ENCODE measurements around the gene SPAG16. TPM values are rescaled to one million over a fixed set of nuclear protein-coding genes. Genes with fewer than 3 reads are reported as not detected.

Gene SPAG16
- total and polyA plus RNA-seq, 2 of the 13 experiments (the other 11 are each of a cell fraction or from before 2014, with no cell fraction given) = 9.6 to 26.5 TPM

DNA sequence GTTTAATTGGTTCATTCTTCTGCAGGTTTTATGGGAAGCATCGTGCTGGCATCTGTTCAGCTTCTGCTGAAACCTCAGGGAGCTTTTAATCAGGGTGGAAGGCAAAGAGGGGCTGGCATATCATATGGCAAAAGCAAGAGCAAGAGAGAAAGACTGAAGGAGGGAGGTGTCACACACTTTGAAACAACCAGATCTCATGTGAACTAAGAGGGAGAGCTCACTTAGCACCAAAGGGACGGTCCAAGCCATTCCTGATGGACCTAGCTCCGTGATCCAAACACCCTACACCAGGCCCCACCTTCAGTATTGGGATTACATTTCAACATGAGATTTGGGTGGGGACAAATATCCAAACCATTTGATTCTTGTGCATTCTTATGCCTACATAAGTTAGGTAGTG is 563.1 kb downstream of the SPAG16 start:
- BruUV-seq (replicated peaks) = no TSS peak
- Histone ChIP-seq H3K9me3 (ENCODE audit: low read length) (no peaks in the 10 kb centered on the region), H3K4me2 (ENCODE audit: low read depth, low read length) (no peak overlapping the region), H3K4me3 (replicated peaks in 1 of 3; ENCODE audit: insufficient read depth in 1 of 3, low read depth in 2 of 3, low read length in 3 of 3) (no peak overlapping the region), H3K27me3 (ENCODE audit: control insufficient read depth in 1 of 2, insufficient read depth in 2 of 2, low read length in 2 of 2) (no peaks in the 10 kb centered on the region), H2AFZ (ENCODE audit: low read length) (no peak overlapping the region), H3K9ac (ENCODE audit: insufficient read depth, low read depth, low read length) (no peak overlapping the region), H3K27ac (ENCODE audit: extremely low read length, insufficient read depth, low read length) (no peak overlapping the region), H3K4me1 (ENCODE audit: insufficient read depth, low read length) (no peaks in the 10 kb centered on the region), H3K36me3 (replicated peaks in 1 of 2; ENCODE audit: control insufficient read depth in 1 of 2, insufficient read depth in 2 of 2, low read length in 2 of 2) (no peaks in the 10 kb centered on the region), H4K20me1 (ENCODE audit: insufficient read depth, low read length) (no peaks in the 10 kb centered on the region), H3K79me2 (ENCODE audit: insufficient read depth, low read length) (no peaks in the 10 kb centered on the region)
- WGBS (ENCODE audit: low lambda C conversion rate) = 0% methylated on average over 3 of the region's 3 CpGs
- intact Hi-C loops (cut with micrococcal nuclease; ENCODE audit: unreplicated experiment) (no loop called here), in situ Hi-C loops (cut with HindIII; ENCODE audit: extremely low pct_ligation_motif_present, low pct_unique_long_range_greater_than_20kb) (no loop called here)
- FAIRE-seq (no peak), ATAC-seq (no peak), DNase-seq (ENCODE audit: low spot score) (no peak)
- ChIA-PET POLR2A (no interaction called here), CTCF (ENCODE audit: low intra/inter-chr PET ratio, low total read pairs) (no interaction called here)
- TF ChIP-seq ZFP36 (IDR thresholded peaks at IDR 0.05; ENCODE audit: borderline replicate concordance, low read depth, low read length, partially characterized antibody) (no peak), PRMT3 (CRISPR knock-in tag; IDR thresholded peaks at IDR 0.05; ENCODE audit: borderline replicate concordance, low read depth) (no peak), ZNF577 (CRISPR knock-in tag; IDR thresholded peaks at IDR 0.05; ENCODE audit: borderline replicate concordance, low read depth) (no peak), SOX5 (CRISPR knock-in tag; IDR thresholded peaks at IDR 0.05; ENCODE audit: borderline replicate concordance) (no peak), CREM (IDR thresholded peaks at IDR 0.05) (no peak), CREM (CRISPR knock-in tag; IDR thresholded peaks at IDR 0.05) (no peak), NFKBIZ (CRISPR knock-in tag; IDR thresholded peaks at IDR 0.05) (no peak), ZNF484 (CRISPR knock-in tag; IDR thresholded peaks at IDR 0.05; ENCODE audit: borderline replicate concordance, low read depth) (no peak), PHF21A (CRISPR knock-in tag; IDR thresholded peaks at IDR 0.05) (no peak), IRF2 (CRISPR knock-in tag; IDR thresholded peaks at IDR 0.05) (no peak), ZNF124 (CRISPR knock-in tag; IDR thresholded peaks at IDR 0.05) (no peak), ZBTB7B (CRISPR knock-in tag; IDR thresholded peaks at IDR 0.05) (no peak), KDM3A (CRISPR knock-in tag; IDR thresholded peaks at IDR 0.05; ENCODE audit: low read depth) (no peak)
- TF ChIP-seq, protein P1, sequence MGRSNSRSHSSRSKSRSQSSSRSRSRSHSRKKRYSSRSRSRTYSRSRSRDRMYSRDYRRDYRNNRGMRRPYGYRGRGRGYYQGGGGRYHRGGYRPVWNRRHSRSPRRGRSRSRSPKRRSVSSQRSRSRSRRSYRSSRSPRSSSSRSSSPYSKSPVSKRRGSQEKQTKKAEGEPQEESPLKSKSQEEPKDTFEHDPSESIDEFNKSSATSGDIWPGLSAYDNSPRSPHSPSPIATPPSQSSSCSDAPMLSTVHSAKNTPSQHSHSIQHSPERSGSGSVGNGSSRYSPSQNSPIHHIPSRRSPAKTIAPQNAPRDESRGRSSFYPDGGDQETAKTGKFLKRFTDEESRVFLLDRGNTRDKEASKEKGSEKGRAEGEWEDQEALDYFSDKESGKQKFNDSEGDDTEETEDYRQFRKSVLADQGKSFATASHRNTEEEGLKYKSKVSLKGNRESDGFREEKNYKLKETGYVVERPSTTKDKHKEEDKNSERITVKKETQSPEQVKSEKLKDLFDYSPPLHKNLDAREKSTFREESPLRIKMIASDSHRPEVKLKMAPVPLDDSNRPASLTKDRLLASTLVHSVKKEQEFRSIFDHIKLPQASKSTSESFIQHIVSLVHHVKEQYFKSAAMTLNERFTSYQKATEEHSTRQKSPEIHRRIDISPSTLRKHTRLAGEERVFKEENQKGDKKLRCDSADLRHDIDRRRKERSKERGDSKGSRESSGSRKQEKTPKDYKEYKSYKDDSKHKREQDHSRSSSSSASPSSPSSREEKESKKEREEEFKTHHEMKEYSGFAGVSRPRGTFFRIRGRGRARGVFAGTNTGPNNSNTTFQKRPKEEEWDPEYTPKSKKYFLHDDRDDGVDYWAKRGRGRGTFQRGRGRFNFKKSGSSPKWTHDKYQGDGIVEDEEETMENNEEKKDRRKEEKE (IDR thresholded peaks at IDR 0.05) = no peak
- TF ChIP-seq, protein P2, sequence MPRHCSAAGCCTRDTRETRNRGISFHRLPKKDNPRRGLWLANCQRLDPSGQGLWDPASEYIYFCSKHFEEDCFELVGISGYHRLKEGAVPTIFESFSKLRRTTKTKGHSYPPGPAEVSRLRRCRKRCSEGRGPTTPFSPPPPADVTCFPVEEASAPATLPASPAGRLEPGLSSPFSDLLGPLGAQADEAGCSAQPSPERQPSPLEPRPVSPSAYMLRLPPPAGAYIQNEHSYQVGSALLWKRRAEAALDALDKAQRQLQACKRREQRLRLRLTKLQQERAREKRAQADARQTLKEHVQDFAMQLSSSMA (CRISPR knock-in tag; IDR thresholded peaks at IDR 0.05) = no peak
